HG03432 (cell line): Measurements from ENCODE around the gene NAXD.
A peak's percentile ranks its signal among the peaks of the same experiment; 100 is the strongest.
"Not testable (repeated sequence)": the region's sequence is repeated elsewhere in the genome, so short reads cannot be mapped to it uniquely, and the experiment has no call there.

Source experiments
- ATAC-seq: cut with Tn5 transposase; IDR thresholded peaks from one replicate; pipeline ENCODE4 v1.9.1; 2021; ENCODE audit warnings: mild to moderate bottlenecking, moderate library complexity; ENCODE audit not compliant: unreplicated experiment

Gene NAXD

GRCh38 chr13:110593430-110594130, 21.8 kb upstream of the NAXD start:
- ATAC-seq, result peak; percentile 80

- no peak for ATAC-seq
Measured at GRCh38 chr13:110597041-110597689, 18.2 kb upstream of the NAXD start.

GRCh38 chr13:110600261-110600819, 15.0 kb upstream of the NAXD start:
- ATAC-seq, result no peak

GRCh38 chr13:110600980-110601379, 14.4 kb upstream of the NAXD start:
- no peak for ATAC-seq

GRCh38 chr13:110605132-110605531, 10.2 kb upstream of the NAXD start:
- ATAC-seq, result no peak

GRCh38 chr13:110606281-110606680, 9.1 kb upstream of the NAXD start:
- ATAC-seq, result not testable (repeated sequence)

GRCh38 chr13:110607675-110608224, 7.6 kb upstream of the NAXD start:
- no peak for ATAC-seq

GRCh38 chr13:110610955-110611595, 4.3 kb upstream of the NAXD start:
- peak; percentile 42 for ATAC-seq

GRCh38 chr13:110615005-110615321, 382 bp upstream of the NAXD start:
- ATAC-seq, result no peak

- peak; percentile 56 for ATAC-seq
Measured at GRCh38 chr13:110616103-110617101, 1.1 kb downstream of the NAXD start.

- no peak for ATAC-seq
Measured at GRCh38 chr13:110617321-110618072, 2.2 kb downstream of the NAXD start.

- no peak for ATAC-seq
Measured at GRCh38 chr13:110618167-110618566, 2.8 kb downstream of the NAXD start.

GRCh38 chr13:110618780-110619179, 3.4 kb downstream of the NAXD start:
- ATAC-seq, result no peak

- no peak for ATAC-seq
Measured at GRCh38 chr13:110620596-110620995, 5.3 kb downstream of the NAXD start.

- no peak for ATAC-seq
Measured at GRCh38 chr13:110624766-110625756, 9.7 kb downstream of the NAXD start.

GRCh38 chr13:110625771-110626321, 10.5 kb downstream of the NAXD start:
- ATAC-seq, result no peak

- ATAC-seq, result no peak
Measured at GRCh38 chr13:110626521-110626920, 11.2 kb downstream of the NAXD start.

GRCh38 chr13:110627351-110627750, 12.0 kb downstream of the NAXD start:
- ATAC-seq, result no peak
